GM18508 (cell line): ENCODE results near the gene NRG3.

Source experiments
- ATAC-seq: cut with Tn5 transposase; IDR thresholded peaks from one replicate; pipeline ENCODE4 v1.9.1; 2021; ENCODE audit warnings: moderate number of reproducible peaks; ENCODE audit not compliant: insufficient read depth, unreplicated experiment

The NRG3 gene

GRCh38 chr10:82536668-82537067 lies 661.7 kb downstream of the NRG3 start:
- ATAC-seq: no peak

GRCh38 chr10:82538272-82538671 lies 663.3 kb downstream of the NRG3 start:
- no peak for ATAC-seq

- no peak for ATAC-seq
Measured at GRCh38 chr10:82543631-82544030, 668.6 kb downstream of the NRG3 start.

- ATAC-seq: no peak
Measured at GRCh38 chr10:82544377-82544776, 669.4 kb downstream of the NRG3 start.

- ATAC-seq: no peak
Measured at GRCh38 chr10:82551506-82551905, 676.5 kb downstream of the NRG3 start.

- ATAC-seq: no peak
Measured at GRCh38 chr10:82552267-82552666, 677.3 kb downstream of the NRG3 start.

- no peak for ATAC-seq
Measured at GRCh38 chr10:82554381-82554780, 679.4 kb downstream of the NRG3 start.

- ATAC-seq: no peak
Measured at GRCh38 chr10:82558014-82558607, 683.1 kb downstream of the NRG3 start.

- ATAC-seq: no peak
Measured at GRCh38 chr10:82564353-82565196, 689.6 kb downstream of the NRG3 start.

GRCh38 chr10:82565197-82565575 lies 690.2 kb downstream of the NRG3 start:
- no peak for ATAC-seq

GRCh38 chr10:82572744-82573143 lies 697.8 kb downstream of the NRG3 start:
- ATAC-seq: no peak

- no peak for ATAC-seq
Measured at GRCh38 chr10:82574081-82574480, 699.1 kb downstream of the NRG3 start.

GRCh38 chr10:82575318-82575717 lies 700.3 kb downstream of the NRG3 start:
- ATAC-seq: no peak

- no peak for ATAC-seq
Measured at GRCh38 chr10:82576093-82576492, 701.1 kb downstream of the NRG3 start.

- no peak for ATAC-seq
Measured at GRCh38 chr10:82581940-82582339, 706.9 kb downstream of the NRG3 start.

- no peak for ATAC-seq
Measured at GRCh38 chr10:82591421-82591820, 716.4 kb downstream of the NRG3 start.

GRCh38 chr10:82597840-82598239 lies 722.8 kb downstream of the NRG3 start:
- ATAC-seq: no peak

GRCh38 chr10:82609845-82610244 lies 734.9 kb downstream of the NRG3 start:
- ATAC-seq: no peak

GRCh38 chr10:82618007-82618406 lies 743.0 kb downstream of the NRG3 start:
- ATAC-seq: no peak

GRCh38 chr10:82621680-82622079 lies 746.7 kb downstream of the NRG3 start:
- ATAC-seq: no peak

- ATAC-seq: no peak
Measured at GRCh38 chr10:82622479-82622878, 747.5 kb downstream of the NRG3 start.
